MM.1S (cell line): ENCODE results near the gene ANKRD44.

Experiments
- DNase-seq: peaks from one replicate; pipeline ENCODE4 v3.0.0-alpha.2; 2015
- H2AFZ ChIP-seq: fragments of 300-600 bp; sonication (generic); 2 replicates; pipeline ENCODE4 v1.6.0; 2016; ENCODE audit warnings: antibody characterized with exemption, low read length
- H3F3A ChIP-seq: fragments of 300-600 bp; sonication (generic); 2 replicates; pipeline ENCODE4 v1.6.1; 2016; ENCODE audit warnings: mild to moderate bottlenecking, antibody characterized with exemption, low read length, moderate library complexity, mixed read lengths; ENCODE audit not compliant: insufficient read depth
- H3K27ac ChIP-seq: fragments of 300-600 bp; sonication (generic); 2 replicates; pipeline ENCODE4 v1.5.1; 2016; ENCODE audit warnings: mild to moderate bottlenecking, low read length
- H3K27me3 ChIP-seq: fragments of 300-600 bp; sonication (generic); replicated peaks from 2 replicates; pipeline ENCODE4 v1.6.0; 2016; ENCODE audit warnings: low read length; ENCODE audit not compliant: insufficient read depth
- H3K36me3 ChIP-seq: fragments of 300-600 bp; sonication (generic); replicated peaks from 2 replicates; pipeline ENCODE4 v1.6.1; 2016; ENCODE audit warnings: mild to moderate bottlenecking, low read length, mixed read lengths; ENCODE audit not compliant: insufficient read depth
- H3K4me1 ChIP-seq: fragments of 300-600 bp; sonication (generic); 2 replicates; pipeline ENCODE4 v1.6.1; 2016; ENCODE audit warnings: low read length, mixed read lengths
- H3K4me2 ChIP-seq: fragments of 300-600 bp; sonication (generic); 2 replicates; pipeline ENCODE4 v1.6.0; 2016; ENCODE audit warnings: low read depth, low read length
- H3K4me3 ChIP-seq: fragments of 300-600 bp; sonication (generic); 2 replicates; pipeline ENCODE4 v1.5.1; 2016; ENCODE audit warnings: low read length, mixed read lengths
- H3K79me2 ChIP-seq: fragments of 300-600 bp; sonication (generic); 2 replicates; pipeline ENCODE4 v1.6.1; 2016; ENCODE audit warnings: mixed run types, low read length, mixed read lengths
- H3K9ac ChIP-seq: fragments of 300-600 bp; sonication (generic); 2 replicates; pipeline ENCODE4 v1.6.1; 2016; ENCODE audit warnings: low read length, mixed read lengths
- H3K9me2 ChIP-seq: fragments of 300-600 bp; sonication (generic); replicated peaks from 2 replicates; pipeline ENCODE4 v1.6.1; 2016; ENCODE audit warnings: mild to moderate bottlenecking, low read length, mixed read lengths; ENCODE audit not compliant: insufficient read depth
- H3K9me3 ChIP-seq: fragments of 300-600 bp; sonication (generic); replicated peaks from 2 replicates; pipeline ENCODE4 v1.6.1; 2016; ENCODE audit warnings: mild to moderate bottlenecking, low read length, mixed read lengths; ENCODE audit not compliant: insufficient read depth
- H4K20me1 ChIP-seq: fragments of 300-600 bp; sonication (generic); 2 replicates; pipeline ENCODE4 v1.6.1; 2016; ENCODE audit warnings: mild to moderate bottlenecking, low read length, moderate library complexity, mixed read lengths; ENCODE audit not compliant: insufficient read depth
- CTCF ChIP-seq: fragments of 300-600 bp; sonication (generic); IDR thresholded peaks from 2 replicates; pipeline ENCODE4 v1.5.1; 2016; ENCODE audit warnings: antibody characterized with exemption, low read length, mixed read lengths
- EZH2 ChIP-seq: fragments of 300-600 bp; sonication (generic); optimal IDR thresholded peaks from 2 replicates; pipeline ENCODE3; 2017; ENCODE audit warnings: low read depth, mild to moderate bottlenecking, antibody characterized with exemption, low read length, mixed read lengths
- EZH2phosphoT487 ChIP-seq: fragments of 300-600 bp; sonication (generic); IDR thresholded peaks from 2 replicates; pipeline ENCODE4 v1.6.1; 2018; ENCODE audit warnings: antibody characterized with exemption, low read length

ANKRD44 gene

GRCh38 chr2:197135806-197136205 is 174.8 kb downstream of the ANKRD44 start:
- H3K4me2 ChIP-seq, result no peak overlapping the region
- H2AFZ ChIP-seq, result no peak overlapping the region
- peaks cover under 1% of the 10 kb centered on the region for H3K4me1 ChIP-seq
- no peak overlapping the region for H3K4me3 ChIP-seq
- H3K9me3 ChIP-seq, result no peaks in the 10 kb centered on the region
- H3K27me3 ChIP-seq, result no peaks in the 10 kb centered on the region
- 0 out of 2 replicates have a peak, but pooled peaks cover 6% of the 10 kb centered on the region for H3K79me2 ChIP-seq
- no peak overlapping the region for H3K27ac ChIP-seq
- no peaks in the 10 kb centered on the region for H3K36me3 ChIP-seq
- H4K20me1 ChIP-seq, result no peaks in the 10 kb centered on the region
- H3K9ac ChIP-seq, result no peak overlapping the region
- no peak for DNase-seq
- H3K9me2 ChIP-seq, result no peaks in the 10 kb centered on the region
- TF ChIP-seq EZH2phosphoT487, result no peak
- no peak for TF ChIP-seq EZH2
- no peak for TF ChIP-seq CTCF
- peaks cover 2% of the 10 kb centered on the region; the same call in 1 of the 2 replicates for H3F3A ChIP-seq

- Histone ChIP-seq H3K27ac (no peak overlapping the region), H3K79me2 (0 out of 2 replicates have a peak, but pooled peaks cover 6% of the 10 kb centered on the region), H2AFZ (no peak overlapping the region), H3K4me2 (no peak overlapping the region), H3K36me3 (no peaks in the 10 kb centered on the region), H3K9ac (no peak overlapping the region), H3K9me3 (no peaks in the 10 kb centered on the region), H4K20me1 (no peaks in the 10 kb centered on the region), H3F3A (peaks cover 6% of the 10 kb centered on the region; the same call in 1 of the 2 replicates), H3K9me2 (no peaks in the 10 kb centered on the region), H3K4me3 (no peak overlapping the region), H3K27me3 (no peaks in the 10 kb centered on the region), H3K4me1 (peaks cover 5% of the 10 kb centered on the region)
- no peak for TF ChIP-seq CTCF
- no peak for TF ChIP-seq EZH2phosphoT487
- no peak for TF ChIP-seq EZH2
- DNase-seq, result no peak
These were observed 176.4 kb downstream of the ANKRD44 start for GRCh38 chr2:197134206-197134605.

- Histone ChIP-seq H3K4me2 (peak overlapping the region; percentile 11; the same call in 1 of the 2 replicates), H3K4me3 (no peak overlapping the region), H3K27ac (no peak overlapping the region), H4K20me1 (no peaks in the 10 kb centered on the region), H2AFZ (no peak overlapping the region), H3K4me1 (peaks cover 5% of the 10 kb centered on the region), H3K79me2 (no peaks in the 10 kb centered on the region), H3K9me2 (no peaks in the 10 kb centered on the region), H3F3A (peaks cover 6% of the 10 kb centered on the region; the same call in 1 of the 2 replicates), H3K9me3 (no peaks in the 10 kb centered on the region), H3K9ac (no peak overlapping the region), H3K27me3 (no peaks in the 10 kb centered on the region), H3K36me3 (no peaks in the 10 kb centered on the region)
- no peak for TF ChIP-seq EZH2phosphoT487
- TF ChIP-seq CTCF, result no peak
- no peak for TF ChIP-seq EZH2
- no peak for DNase-seq
These were observed 179.1 kb downstream of the ANKRD44 start for GRCh38 chr2:197131558-197131855.
